ENCODE results near the gene PRDX4. TPM values are rescaled to one million over a fixed set of nuclear protein-coding genes. Genes with fewer than 3 reads are reported as not detected.

The PRDX4 gene
- total RNA-seq (601 and 649 TPM in 2 replicates), polyA plus RNA-seq (841 and 910 TPM in 2 replicates)

- H2AFZ ChIP-seq, result peak within 1 kb of the TSS; percentile 91
- 11% methylated on average over 54 of the region's 73 CpGs for WGBS (ENCODE audit: low lambda C conversion rate, missing lambda C conversion rate)
- peaks cover 6% of the 10 kb centered on the region for H3K4me1 ChIP-seq (ENCODE audit: insufficient read depth)
- peak within 1 kb of the TSS; percentile 85 for H3K27ac ChIP-seq
- H4K20me1 ChIP-seq (ENCODE audit: insufficient read depth, poor library complexity, severe bottlenecking), result no peaks in the 10 kb centered on the region
- H3K27me3 ChIP-seq, result no peaks in the 10 kb centered on the region
- H3K79me2 ChIP-seq, result peaks cover 28% of the 10 kb centered on the region
- peak within 1 kb of the TSS; percentile 82 for H3K4me2 ChIP-seq
- DNase-seq (ENCODE audit: low spot score), result peak; percentile 97
- TF ChIP-seq CTCF (IDR thresholded peaks at IDR 0.05; ENCODE audit: poor library complexity) (no peak), EZH2 (IDR thresholded peaks at IDR 0.05; ENCODE audit: borderline replicate concordance) (no peak), EZH2phosphoT487 (IDR thresholded peaks at IDR 0.05; ENCODE audit: low read depth, severe bottlenecking, unreplicated experiment) (no peak)
- H3K9me3 ChIP-seq (ENCODE audit: low read depth), result no peaks in the 10 kb centered on the region
- peak within 1 kb of the TSS; percentile 56 for H3K4me3 ChIP-seq
- H3K36me3 ChIP-seq (replicated peaks; ENCODE audit: insufficient read depth, low read depth), result no peaks in the 10 kb centered on the region
- no peaks in the 10 kb centered on the region for H3K9me2 ChIP-seq (replicated peaks; ENCODE audit: insufficient read depth)
Measured at GRCh38 chrX:23667239-23668177, at the start of gene PRDX4. Gene PRDX4, plus strand, starts transcription at chrX:23667493. Its CDS starts 78 bp downstream, at chrX:23667571.

GRCh38 chrX:23621621-23622265 lies 45.5 kb upstream of the PRDX4 start:
- DNase-seq (ENCODE audit: low spot score), result no peak
- 85% methylated on average over 5 of the region's 5 CpGs for WGBS (ENCODE audit: low lambda C conversion rate, missing lambda C conversion rate)
- Histone ChIP-seq H3K79me2 (no peaks in the 10 kb centered on the region), H3K27ac (no peak overlapping the region), H3K9me3 (ENCODE audit: low read depth) (no peaks in the 10 kb centered on the region), H3K4me2 (no peak overlapping the region), H3K4me1 (ENCODE audit: insufficient read depth) (no peaks in the 10 kb centered on the region), H3K27me3 (no peaks in the 10 kb centered on the region), H3K36me3 (replicated peaks; ENCODE audit: insufficient read depth, low read depth) (no peaks in the 10 kb centered on the region), H3K4me3 (no peak overlapping the region), H2AFZ (no peak overlapping the region), H4K20me1 (ENCODE audit: insufficient read depth, poor library complexity, severe bottlenecking) (no peaks in the 10 kb centered on the region), H3K9me2 (replicated peaks; ENCODE audit: insufficient read depth) (no peaks in the 10 kb centered on the region)
- no peak for TF ChIP-seq EZH2 (IDR thresholded peaks at IDR 0.05; ENCODE audit: borderline replicate concordance)
- TF ChIP-seq CTCF (IDR thresholded peaks at IDR 0.05; ENCODE audit: poor library complexity), result no peak
- no peak for TF ChIP-seq EZH2phosphoT487 (IDR thresholded peaks at IDR 0.05; ENCODE audit: low read depth, severe bottlenecking, unreplicated experiment)

- TF ChIP-seq CTCF (IDR thresholded peaks at IDR 0.05; ENCODE audit: poor library complexity) (no peak), EZH2 (IDR thresholded peaks at IDR 0.05; ENCODE audit: borderline replicate concordance) (no peak), EZH2phosphoT487 (IDR thresholded peaks at IDR 0.05; ENCODE audit: low read depth, severe bottlenecking, unreplicated experiment) (no peak)
- Histone ChIP-seq H3K4me1 (ENCODE audit: insufficient read depth) (no peaks in the 10 kb centered on the region), H3K79me2 (no peaks in the 10 kb centered on the region), H3K4me3 (no peak overlapping the region), H3K27ac (no peak overlapping the region), H3K27me3 (no peaks in the 10 kb centered on the region), H3K4me2 (no peak overlapping the region), H3K9me2 (replicated peaks; ENCODE audit: insufficient read depth) (no peaks in the 10 kb centered on the region), H4K20me1 (ENCODE audit: insufficient read depth, poor library complexity, severe bottlenecking) (no peaks in the 10 kb centered on the region), H2AFZ (no peak overlapping the region), H3K9me3 (ENCODE audit: low read depth) (no peaks in the 10 kb centered on the region), H3K36me3 (replicated peaks; ENCODE audit: insufficient read depth, low read depth) (no peaks in the 10 kb centered on the region)
- WGBS (ENCODE audit: low lambda C conversion rate, missing lambda C conversion rate), result 74% methylated on average over 4 of the region's 4 CpGs
- DNase-seq (ENCODE audit: low spot score), result no peak
Measured at GRCh38 chrX:23623797-23624196, 43.5 kb upstream of the PRDX4 start.

All from hepatocyte (in vitro differentiated cells).